ENCODE data around the gene EXO5.
"Not testable (repeated sequence)": the region's sequence is repeated elsewhere in the genome, so short reads cannot be mapped to it uniquely, and the experiment has no call there.

Gene EXO5, protein sequence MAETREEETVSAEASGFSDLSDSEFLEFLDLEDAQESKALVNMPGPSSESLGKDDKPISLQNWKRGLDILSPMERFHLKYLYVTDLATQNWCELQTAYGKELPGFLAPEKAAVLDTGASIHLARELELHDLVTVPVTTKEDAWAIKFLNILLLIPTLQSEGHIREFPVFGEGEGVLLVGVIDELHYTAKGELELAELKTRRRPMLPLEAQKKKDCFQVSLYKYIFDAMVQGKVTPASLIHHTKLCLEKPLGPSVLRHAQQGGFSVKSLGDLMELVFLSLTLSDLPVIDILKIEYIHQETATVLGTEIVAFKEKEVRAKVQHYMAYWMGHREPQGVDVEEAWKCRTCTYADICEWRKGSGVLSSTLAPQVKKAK

DNA sequence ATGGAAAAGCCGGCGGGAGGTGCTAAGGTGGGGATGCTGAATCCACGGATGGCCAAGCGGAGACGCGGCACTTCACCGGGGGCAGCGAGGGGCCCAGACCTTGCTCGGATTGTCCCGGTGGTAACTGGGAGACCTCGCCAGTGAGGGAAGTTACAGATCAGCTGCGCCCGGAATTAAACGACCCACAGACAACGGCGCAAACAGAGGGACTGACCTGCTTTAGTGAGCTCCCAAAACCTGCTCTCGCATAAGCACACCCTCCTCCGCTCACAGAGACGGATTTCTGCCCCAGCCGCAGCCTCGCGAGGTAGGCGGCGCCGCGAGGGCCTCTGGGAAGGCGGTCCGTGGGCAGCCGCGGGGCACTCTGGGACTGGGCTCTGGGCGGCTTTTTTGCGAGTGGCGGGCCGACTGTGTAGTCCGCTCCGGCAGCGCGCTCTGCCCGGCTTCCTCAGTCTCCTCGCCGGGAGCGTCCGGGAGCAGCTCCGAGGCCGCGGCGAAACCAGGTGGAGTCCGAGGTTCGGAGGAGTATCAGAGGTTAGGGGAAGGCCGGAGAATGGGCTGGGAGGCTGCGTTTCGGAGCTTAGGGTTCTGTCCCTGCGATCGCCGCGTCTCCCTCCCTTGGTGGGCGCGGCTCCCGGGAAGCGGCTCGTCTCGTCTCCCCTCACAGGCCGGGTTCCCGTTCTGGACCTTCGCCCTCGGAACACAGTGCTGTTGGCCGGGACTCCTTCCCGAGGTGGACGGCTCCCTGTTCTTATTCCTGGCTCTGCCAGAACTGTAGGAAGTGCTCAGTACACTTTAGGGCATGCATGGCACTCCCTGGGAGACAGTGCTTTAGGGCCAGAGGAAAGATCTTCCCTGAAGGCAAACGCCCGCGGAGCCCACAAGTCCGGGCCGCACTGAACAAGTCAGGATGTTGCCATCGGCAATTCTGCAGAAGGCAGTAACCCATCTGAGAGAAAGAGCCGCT, at the start of gene EXO5:
Gene EXO5, plus strand, starts transcription at position 393 of the 967 bp plus-strand sequence. CDS start 5,778 bp downstream, outside the sequence.
- DNase-seq = peak; percentile 86

DNA sequence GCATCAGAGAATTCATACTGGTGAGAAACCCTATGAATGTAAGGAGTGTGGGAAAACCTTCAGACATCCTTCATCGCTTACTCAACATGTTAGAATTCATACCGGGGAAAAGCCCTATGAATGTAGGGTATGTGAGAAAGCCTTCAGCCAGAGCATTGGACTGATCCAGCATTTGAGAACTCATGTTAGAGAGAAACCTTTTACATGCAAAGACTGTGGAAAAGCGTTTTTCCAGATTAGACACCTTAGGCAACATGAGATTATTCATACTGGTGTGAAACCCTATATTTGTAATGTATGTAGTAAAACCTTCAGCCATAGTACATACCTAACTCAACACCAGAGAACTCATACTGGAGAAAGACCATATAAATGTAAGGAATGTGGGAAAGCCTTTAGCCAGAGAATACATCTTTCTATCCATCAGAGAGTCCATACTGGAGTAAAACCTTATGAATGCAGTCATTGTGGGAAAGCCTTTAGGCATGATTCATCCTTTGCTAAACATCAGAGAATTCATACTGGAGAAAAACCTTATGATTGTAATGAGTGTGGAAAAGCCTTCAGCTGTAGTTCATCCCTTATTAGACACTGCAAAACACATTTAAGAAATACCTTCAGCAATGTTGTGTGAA, 45.5 kb upstream of the EXO5 start:
- no peak for DNase-seq

DNA sequence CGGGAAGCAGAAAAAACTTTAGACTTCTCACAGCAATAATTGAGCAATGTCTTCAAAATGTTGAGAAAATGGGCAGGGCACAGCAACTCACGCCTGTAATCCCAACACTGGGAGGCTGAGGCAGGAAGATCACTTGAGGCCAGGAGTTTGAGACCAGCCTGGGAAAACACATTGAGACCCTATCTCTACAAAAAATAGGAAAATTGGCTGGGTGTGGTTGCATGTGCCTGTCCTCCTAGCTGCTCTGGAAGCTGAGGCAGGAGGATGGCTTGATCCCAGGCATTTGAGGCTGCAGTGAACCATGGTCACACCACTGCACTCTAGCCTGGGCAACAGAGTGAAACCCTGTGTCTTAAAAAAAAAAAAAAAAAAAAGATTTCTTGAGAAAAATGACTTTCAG, 39.2 kb upstream of the EXO5 start:
- DNase-seq = no peak

DNA sequence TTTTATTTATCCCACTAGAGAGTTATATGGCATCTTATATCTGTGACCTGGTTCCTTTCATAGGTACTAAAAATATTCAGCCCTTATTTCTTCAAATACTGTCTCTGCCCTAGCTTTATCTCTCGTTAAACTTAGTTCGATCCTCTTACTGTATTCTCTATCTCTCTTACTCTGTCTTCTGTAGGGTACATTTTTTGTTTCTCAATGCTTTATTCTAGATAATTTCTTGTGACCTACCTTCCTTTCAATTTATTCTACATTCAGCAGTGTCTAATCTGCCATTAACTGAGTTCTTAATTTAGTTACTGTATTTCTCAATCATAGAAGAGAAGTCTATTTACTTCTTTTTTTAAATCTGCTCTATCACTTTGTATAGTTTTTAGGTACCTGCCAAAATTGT, 33.3 kb upstream of the EXO5 start:
- no peak for DNase-seq

DNA sequence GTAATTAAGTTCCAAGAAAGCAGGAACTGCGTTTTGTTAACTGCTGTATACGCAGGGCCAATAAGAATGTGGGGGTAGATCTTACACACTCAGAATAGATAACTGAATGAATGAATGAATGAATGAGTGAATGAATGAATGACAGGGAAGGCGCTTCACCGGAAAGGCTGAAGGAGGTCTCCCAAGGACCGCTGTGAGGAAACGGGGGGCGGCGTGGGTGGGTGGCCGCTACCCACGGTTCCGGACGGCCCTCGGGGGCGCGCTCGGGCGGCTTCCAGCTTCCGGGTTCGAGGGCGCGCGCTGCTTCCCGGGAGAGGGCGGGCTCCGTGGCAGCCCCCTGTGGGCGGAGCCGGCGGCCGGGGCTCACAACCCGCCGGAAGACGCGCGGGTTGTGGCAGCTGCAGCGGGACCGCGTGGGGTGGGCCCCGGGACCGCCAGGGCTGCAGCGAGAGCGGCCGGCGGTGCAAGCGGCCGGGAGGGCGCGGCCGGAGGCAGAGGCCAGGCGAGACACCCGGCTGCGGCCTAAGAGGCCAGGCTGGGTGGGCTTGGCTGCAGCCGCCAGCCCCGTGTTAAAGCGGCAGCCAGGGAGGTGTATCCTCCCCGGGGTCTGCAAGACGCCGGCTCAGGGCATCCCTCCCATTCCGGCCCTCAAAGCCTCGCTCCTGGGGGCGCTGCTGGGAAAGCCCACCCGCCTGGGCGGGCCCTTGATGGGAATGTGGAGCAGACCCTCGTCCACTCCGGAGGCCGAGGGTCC, 31.5 kb upstream of the EXO5 start, which contains the start of gene ZFP69:
Gene ZFP69, plus strand, starts transcription at position 367 of the 754 bp plus-strand sequence. CDS start 2,072 bp downstream, outside the sequence.
- DNase-seq = peak; percentile 71

DNA sequence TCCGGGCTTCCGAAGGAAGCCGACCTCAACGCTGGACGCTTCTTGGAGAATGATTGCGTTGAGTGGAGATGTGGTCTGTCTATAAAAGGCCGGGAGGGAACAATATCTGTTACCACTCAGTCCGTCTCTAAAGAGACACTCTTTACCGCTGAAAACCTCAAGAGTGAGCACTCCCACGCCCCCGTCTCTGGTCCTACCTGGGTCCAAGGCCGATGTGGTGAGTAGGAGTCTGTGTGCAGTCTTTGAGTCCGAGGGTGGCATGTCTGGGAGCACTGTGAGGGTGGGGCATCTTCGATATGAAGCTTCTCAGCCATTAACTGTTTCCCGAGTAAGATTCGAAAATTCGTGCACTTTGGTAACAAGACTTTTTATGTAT, 30.9 kb upstream of the EXO5 start:
- DNase-seq = no peak

DNA sequence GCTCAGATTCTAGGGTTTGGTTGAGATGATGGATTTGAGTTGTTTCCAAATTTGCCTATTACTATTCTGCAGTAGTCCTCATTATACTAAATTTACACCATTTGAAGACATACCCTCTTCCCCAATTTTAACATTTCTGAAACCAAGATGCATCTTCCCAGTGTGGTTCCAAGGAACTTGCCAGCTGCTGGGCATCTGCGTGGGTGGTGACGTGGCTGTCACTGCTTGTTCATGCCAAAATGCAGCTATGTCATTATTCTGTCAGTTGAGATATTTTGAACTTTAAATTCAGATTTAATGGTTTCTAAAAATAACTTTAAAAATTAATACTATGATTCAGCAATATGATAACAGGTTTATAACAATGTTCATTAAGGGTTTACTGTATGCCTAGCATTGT, 30.3 kb upstream of the EXO5 start:
- DNase-seq = no peak

DNA sequence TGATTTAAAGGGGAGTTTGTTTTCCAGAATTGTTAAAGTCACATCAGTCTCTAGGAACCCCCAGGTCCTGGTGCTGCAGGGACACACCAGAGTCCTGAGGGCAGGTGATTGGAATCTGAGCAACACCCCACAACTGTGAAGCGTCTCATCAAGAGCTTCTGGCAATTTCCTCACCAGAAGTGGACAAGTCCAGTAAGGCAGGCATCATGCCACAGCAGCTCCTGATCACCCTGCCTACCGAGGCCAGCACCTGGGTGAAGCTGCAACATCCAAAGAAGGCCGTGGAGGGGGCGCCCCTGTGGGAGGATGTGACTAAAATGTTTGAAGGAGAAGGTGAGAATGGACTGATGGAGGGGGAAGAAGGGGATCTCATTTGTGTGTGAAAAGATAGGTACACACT, 29.4 kb upstream of the EXO5 start:
- no peak for DNase-seq

DNA sequence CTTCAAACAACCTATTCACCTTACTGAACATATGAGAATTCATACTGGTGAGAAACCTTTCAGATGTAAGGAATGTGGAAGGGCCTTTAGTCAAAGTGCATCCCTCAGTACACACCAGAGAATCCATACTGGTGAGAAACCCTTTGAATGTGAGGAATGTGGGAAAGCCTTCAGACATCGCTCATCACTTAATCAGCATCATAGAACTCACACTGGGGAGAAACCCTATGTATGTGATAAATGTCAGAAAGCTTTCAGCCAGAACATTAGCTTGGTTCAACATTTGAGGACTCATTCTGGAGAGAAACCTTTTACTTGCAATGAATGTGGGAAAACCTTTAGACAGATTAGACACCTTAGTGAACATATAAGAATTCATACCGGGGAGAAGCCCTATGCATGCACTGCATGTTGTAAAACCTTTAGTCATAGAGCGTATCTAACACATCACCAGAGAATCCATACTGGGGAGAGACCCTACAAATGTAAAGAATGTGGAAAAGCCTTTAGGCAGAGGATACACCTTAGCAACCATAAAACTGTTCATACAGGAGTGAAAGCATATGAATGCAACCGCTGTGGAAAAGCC, 13.2 kb upstream of the EXO5 start:
- DNase-seq = no peak

DNA sequence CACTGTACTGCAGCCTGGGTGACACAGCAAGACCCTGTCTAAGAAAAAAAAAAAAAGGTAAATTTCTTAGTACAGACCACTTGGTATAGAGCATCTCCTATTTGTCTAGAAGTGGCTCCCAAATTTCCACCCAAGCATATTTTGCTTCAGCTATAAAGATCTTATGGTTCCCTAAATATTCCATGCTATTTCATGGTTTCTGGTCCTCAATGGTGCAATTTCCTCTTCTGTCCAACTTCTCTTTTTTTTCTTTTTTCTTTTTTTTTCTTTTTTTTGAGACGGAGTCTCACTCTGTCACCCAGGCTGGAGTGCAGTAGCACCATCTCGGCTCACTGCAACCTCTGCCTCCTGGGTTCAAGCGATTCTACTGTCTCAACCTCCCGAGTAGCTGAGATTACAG, 5.9 kb upstream of the EXO5 start:
- not testable (repeated sequence) for DNase-seq

DNA sequence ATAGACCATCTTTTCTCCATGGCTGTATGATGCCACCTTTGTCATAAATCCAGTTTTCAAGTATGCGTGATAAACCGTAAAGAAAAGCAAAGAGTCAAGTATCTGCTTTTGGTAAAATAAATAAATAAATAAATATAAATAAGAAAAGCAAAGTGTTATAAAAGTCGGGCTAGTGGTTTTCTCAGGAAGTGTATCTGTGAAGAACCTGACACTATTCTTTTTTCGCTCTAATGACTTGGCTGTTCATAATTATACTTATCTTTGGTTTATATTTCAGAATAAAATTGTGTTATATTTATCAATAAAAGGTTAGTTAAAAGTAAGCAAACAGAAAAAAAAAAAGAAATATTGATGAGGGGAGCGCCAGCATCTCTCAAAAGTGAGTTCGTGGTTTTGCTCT, 594 bp upstream of the EXO5 start:
- DNase-seq = no peak

DNA sequence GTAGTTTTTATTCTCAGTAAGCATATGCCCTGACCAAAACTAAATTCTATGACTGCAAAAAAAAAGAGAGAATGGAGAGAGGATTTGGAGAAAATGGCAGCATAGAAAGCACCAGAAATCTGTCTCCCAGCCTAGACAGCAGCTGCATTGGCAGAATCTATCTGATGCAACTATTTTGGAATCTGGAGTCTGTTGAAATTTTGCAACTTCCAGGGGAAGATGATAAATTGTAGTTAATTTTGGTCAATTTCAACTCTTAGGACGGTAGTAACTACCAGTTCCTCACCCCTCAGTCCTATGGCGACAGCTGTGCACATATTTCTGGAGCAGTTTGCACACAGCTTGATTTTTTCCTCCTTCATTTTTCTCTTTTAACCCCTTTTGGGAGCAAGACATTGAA, 10.9 kb downstream of the EXO5 start:
- no peak for DNase-seq

DNA sequence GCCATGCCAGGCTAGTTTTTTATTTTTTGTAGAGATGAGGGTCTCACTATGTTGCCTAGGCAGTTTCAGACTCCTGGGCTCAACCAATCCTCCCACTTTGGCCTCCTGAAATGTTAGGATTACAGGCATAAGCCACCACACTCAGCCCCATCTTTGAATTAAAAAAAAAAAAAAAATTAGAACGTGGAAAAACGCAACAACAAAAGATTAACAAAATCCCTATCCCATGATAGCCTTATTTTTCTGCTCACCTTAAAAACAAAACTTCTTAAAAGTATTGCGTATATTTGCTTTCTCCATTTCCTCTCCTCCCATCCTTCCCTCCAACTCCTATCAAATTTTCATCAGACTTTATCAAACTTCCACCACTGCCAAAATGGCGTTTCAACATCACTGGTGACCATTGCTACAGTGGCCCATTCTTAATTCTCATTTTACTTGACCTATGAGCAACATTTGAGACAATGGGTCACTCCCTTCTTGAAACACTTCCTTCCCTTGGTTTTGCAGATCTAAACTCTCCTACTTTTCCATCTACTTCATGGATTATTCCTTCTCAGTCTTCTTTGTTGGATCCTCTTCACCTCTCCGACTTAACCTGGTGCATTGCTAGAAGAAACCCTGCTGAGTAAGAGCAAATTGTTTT, 22.3 kb downstream of the EXO5 start:
- DNase-seq = no peak

DNA sequence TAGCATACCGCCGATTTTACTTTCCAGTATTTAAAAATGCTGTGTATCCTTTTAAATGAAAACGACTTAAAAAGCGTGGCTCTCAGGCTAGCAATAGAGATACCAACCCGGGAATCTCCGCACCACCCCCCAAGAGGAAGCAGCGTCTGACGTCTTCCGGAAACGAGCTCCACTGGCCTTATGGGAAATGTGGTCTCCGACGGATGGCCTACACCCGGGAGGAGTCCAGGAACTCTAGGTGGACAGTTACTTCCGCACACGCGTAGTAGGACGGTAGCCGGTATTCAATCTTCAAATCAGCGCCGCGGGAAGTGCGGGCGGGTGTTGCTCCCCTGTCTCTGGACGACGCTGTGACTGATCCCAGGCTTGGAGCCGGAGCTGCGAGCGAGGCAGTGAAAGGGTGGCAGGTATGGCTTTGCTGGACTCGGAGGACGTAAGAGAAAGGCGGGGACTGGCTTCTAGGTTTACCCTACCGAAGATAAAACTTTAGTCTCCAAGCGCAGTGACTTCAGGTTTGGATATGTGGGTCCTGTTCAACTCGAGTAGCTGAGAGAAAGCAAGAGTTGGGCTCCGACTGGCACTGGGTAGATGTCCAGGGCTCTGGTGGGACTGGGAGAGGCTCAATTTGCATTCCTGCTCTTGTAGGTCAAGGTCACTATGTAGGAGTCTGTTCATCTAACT, 23.0 kb downstream of the EXO5 start, which contains the start of gene ZNF684:
Gene ZNF684, plus strand, starts transcription at position 257 of the 681 bp plus-strand sequence. CDS start 1,530 bp downstream, outside the sequence.
- DNase-seq = peak; percentile 83

DNA sequence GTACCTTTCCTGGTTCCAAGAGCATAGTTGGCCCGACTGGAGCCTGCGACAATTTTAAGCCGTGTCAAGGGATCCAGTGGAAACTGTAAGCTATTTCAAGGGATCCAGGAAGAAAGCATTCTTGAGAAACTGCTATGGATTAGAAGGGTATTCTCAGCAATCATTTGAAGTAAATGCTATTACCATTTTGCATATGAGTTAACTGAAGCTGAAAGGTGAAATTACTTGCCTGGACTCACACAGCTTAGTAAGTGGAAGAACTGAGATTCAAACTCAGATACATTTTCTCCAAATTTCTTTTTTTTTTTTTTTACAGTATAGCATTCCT, 23.5 kb downstream of the EXO5 start:
- DNase-seq = no peak

DNA sequence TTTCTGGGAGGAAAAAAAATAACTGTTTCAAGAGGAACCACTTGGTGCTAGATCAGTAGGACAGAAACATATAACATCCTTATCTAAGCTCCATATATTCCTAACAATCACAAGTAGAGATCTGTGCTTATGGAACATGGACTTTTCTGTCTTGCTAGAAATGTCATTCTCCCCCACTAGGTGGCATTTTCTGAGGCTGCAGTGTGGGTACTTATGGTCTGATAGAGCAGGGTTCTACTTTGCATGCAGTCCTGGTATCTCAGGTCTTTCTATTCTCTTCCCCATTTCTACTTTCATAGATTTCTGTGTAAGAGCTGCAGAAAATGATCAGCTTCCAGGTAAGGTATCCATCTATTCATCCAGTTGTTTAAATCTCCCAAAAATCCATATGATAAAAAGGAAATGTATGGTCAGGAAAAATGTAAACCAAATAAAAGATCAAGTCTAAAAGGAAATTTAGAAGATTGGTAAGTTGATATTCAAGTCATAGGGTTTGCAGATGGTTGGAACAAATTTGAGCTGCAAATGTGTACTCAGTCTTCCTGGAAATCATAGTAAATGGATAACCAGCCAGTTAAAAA, 24.4 kb downstream of the EXO5 start:
- DNase-seq = no peak

DNA sequence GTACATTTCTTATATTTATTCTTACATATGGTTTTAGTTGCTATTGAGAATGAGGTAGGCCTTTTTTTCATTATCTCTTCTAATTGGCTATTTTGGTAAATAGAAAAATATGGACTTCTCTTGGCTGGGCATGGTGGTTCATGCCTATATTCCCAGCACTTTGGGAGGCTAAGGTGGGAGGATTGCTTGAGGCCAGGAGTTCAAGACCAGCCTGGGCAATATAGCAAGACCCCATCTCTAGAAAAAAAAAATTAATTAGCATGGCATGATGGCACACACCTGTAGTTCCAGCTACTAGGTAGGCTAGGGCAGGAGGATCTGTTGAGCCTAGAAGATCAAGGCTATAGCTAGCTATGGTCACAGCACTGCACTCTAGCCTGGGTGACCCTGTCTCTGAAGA, 26.0 kb downstream of the EXO5 start:
- DNase-seq = no peak

DNA sequence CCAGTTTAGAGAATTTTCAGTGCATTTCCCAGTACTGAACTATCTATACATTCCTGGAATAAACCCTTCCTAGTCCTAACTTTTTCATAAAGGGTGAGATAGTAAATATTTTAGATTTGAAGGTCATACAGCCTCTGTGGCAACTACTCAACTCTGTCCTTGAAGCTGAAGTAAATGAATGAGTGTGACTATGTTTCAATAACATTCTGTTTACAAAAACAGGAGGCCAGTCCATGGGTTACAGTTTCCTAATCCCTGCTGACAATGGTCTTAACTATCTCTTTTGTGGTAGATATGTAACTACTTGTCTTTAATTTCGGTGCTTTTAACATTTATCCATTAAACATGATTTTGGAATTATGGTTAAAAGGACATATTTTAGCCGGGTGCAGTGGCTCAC, 27.2 kb downstream of the EXO5 start:
- DNase-seq = no peak

DNA sequence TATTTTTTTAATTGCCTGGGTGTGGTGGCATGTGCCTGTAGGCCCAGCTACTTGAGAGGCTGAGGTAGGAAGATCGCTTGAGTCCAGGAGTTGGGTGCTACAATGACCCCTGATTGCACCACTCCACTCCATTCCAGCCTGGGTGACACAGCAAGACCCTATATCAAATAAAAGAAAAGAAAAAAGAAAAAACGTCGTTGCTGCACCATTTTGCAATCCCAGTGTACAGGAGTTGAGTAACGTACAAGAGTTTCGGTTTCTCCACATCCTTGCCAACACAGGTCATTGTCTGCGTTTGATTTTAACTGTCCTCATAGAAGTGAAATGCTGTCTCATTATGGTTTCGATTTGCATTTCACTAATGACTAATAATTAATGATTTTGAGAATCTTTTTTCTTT, 30.8 kb downstream of the EXO5 start:
- DNase-seq = no peak

DNA sequence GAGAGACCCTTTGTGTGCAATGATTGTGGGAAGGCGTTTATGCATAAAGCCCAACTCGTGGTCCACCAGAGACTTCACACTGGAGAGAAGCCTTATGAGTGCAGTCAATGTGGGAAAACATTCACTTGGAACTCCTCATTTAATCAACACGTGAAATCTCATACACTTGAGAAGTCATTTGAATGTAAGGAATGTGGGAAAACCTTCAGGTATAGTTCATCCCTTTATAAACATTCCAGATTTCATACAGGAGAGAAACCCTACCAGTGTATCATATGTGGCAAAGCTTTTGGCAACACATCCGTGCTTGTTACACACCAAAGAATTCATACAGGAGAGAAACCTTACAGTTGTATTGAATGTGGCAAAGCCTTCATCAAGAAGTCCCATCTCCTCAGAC, 38.4 kb downstream of the EXO5 start:
- no peak for DNase-seq

DNA sequence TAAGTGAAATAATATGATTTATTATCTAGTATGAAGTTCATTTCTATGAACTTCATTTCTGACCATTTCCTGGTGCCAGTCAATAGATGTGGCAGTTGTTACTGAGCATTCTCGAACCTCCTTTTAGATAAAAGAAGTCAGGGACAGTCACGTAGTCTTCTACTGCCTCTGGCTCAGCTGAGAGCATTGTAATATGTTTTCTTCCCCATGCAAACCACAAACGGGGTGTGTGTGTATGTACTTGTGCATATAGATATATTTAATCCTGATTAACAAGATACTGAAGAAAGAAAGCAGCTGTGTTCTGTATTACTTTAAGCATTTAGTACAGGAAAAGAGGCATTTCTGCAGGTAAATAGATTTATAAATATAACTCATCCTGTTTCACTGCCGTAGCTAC, 44.5 kb downstream of the EXO5 start:
- DNase-seq = no peak

Measured in activated naive CD4-positive, alpha-beta T cell treated with anti-CD3 and anti-CD28 coated beads, Interleukin-2, amount 50 U/mL, for 16 hours (primary cell).